ENCODE results near the gene ACSM4.

Gene ACSM4

GRCh38 chr12:7352661-7353060, 48.8 kb downstream of the ACSM4 start:
- Histone ChIP-seq H3K36me3 (replicated peaks; ENCODE audit: low read depth, low read length) (no peaks in the 10 kb centered on the region), H2AFZ (ENCODE audit: low read depth, low read length) (no peak overlapping the region), H3K4me3 (ENCODE audit: low read length) (no peak overlapping the region), H3K27me3 (ENCODE audit: low read depth, low read length) (peaks cover 26% of the 10 kb centered on the region), H4K20me1 (ENCODE audit: insufficient read depth, low read length) (no peaks in the 10 kb centered on the region), H3K4me2 (ENCODE audit: low read length) (no peak overlapping the region), H3K79me2 (ENCODE audit: low read length) (no peaks in the 10 kb centered on the region), H3K27ac (ENCODE audit: low read length) (no peak overlapping the region), H3K9ac (ENCODE audit: low read length) (no peak overlapping the region), H3K4me1 (ENCODE audit: low read length) (no peaks in the 10 kb centered on the region), H3K9me3 (ENCODE audit: insufficient read depth, low read length) (no peaks in the 10 kb centered on the region)
- TF ChIP-seq CTCF (IDR thresholded peaks at IDR 0.05; ENCODE audit: low read depth, low read length) (no peak), EZH2phosphoT487 (IDR thresholded peaks at IDR 0.05; ENCODE audit: low read depth) (no peak)

GRCh38 chr12:7354529-7354928, 50.7 kb downstream of the ACSM4 start:
- Histone ChIP-seq H3K9ac (ENCODE audit: low read length) (no peak overlapping the region), H3K27ac (ENCODE audit: low read length) (no peak overlapping the region), H3K4me2 (ENCODE audit: low read length) (no peak overlapping the region)

GRCh38 chr12:7361265-7361664, 57.4 kb downstream of the ACSM4 start:
- Histone ChIP-seq H3K4me1 (ENCODE audit: low read length) (peaks cover 7% of the 10 kb centered on the region), H3K36me3 (replicated peaks; ENCODE audit: low read depth, low read length) (no peaks in the 10 kb centered on the region), H3K27me3 (ENCODE audit: low read depth, low read length) (peaks cover 39% of the 10 kb centered on the region), H3K79me2 (ENCODE audit: low read length) (no peaks in the 10 kb centered on the region), H3K27ac (ENCODE audit: low read length) (no peak overlapping the region), H2AFZ (ENCODE audit: low read depth, low read length) (no peak overlapping the region), H3K9me3 (ENCODE audit: insufficient read depth, low read length) (no peaks in the 10 kb centered on the region), H3K9ac (ENCODE audit: low read length) (no peak overlapping the region), H3K4me3 (ENCODE audit: low read length) (no peak overlapping the region), H3K4me2 (ENCODE audit: low read length) (no peak overlapping the region), H4K20me1 (ENCODE audit: insufficient read depth, low read length) (no peaks in the 10 kb centered on the region)
- TF ChIP-seq EZH2phosphoT487 (IDR thresholded peaks at IDR 0.05; ENCODE audit: low read depth) (no peak), CTCF (IDR thresholded peaks at IDR 0.05; ENCODE audit: low read depth, low read length) (no peak)

More at GRCh38 chr12:7354529-7354928, 50.7 kb downstream of the ACSM4 start:
- Histone ChIP-seq H3K27me3 (ENCODE audit: low read depth, low read length) (peaks cover 44% of the 10 kb centered on the region), H3K36me3 (replicated peaks; ENCODE audit: low read depth, low read length) (no peaks in the 10 kb centered on the region), H3K4me1 (ENCODE audit: low read length) (no peaks in the 10 kb centered on the region), H3K79me2 (ENCODE audit: low read length) (no peaks in the 10 kb centered on the region), H3K4me3 (ENCODE audit: low read length) (no peak overlapping the region), H2AFZ (ENCODE audit: low read depth, low read length) (no peak overlapping the region), H3K9me3 (ENCODE audit: insufficient read depth, low read length) (no peaks in the 10 kb centered on the region), H4K20me1 (ENCODE audit: insufficient read depth, low read length) (no peaks in the 10 kb centered on the region)
- TF ChIP-seq CTCF (IDR thresholded peaks at IDR 0.05; ENCODE audit: low read depth, low read length) (no peak), EZH2phosphoT487 (IDR thresholded peaks at IDR 0.05; ENCODE audit: low read depth) (no peak)

GRCh38 chr12:7362734-7363133, 58.9 kb downstream of the ACSM4 start:
- Histone ChIP-seq H3K4me1 (ENCODE audit: low read length) (peaks cover 7% of the 10 kb centered on the region), H3K4me3 (ENCODE audit: low read length) (no peak overlapping the region), H2AFZ (ENCODE audit: low read depth, low read length) (no peak overlapping the region), H3K4me2 (ENCODE audit: low read length) (no peak overlapping the region), H3K27ac (ENCODE audit: low read length) (no peak overlapping the region), H4K20me1 (ENCODE audit: insufficient read depth, low read length) (no peaks in the 10 kb centered on the region), H3K9ac (ENCODE audit: low read length) (no peak overlapping the region), H3K9me3 (ENCODE audit: insufficient read depth, low read length) (no peaks in the 10 kb centered on the region), H3K79me2 (ENCODE audit: low read length) (no peaks in the 10 kb centered on the region), H3K27me3 (ENCODE audit: low read depth, low read length) (peaks cover 28% of the 10 kb centered on the region), H3K36me3 (replicated peaks; ENCODE audit: low read depth, low read length) (no peaks in the 10 kb centered on the region)
- no peak for TF ChIP-seq EZH2phosphoT487 (IDR thresholded peaks at IDR 0.05; ENCODE audit: low read depth)
- TF ChIP-seq CTCF (IDR thresholded peaks at IDR 0.05; ENCODE audit: low read depth, low read length) = no peak
